8988T (cell line): Measurements from ENCODE around the gene MAGI1.
"Not testable (repeated sequence)": the region's sequence is repeated elsewhere in the genome, so short reads cannot be mapped to it uniquely, and the experiment has no call there.

ENCODE experiments used
- DNase-seq: peaks from one replicate; pipeline ENCODE4 v3.0.0; 2011

MAGI1 gene

DNA sequence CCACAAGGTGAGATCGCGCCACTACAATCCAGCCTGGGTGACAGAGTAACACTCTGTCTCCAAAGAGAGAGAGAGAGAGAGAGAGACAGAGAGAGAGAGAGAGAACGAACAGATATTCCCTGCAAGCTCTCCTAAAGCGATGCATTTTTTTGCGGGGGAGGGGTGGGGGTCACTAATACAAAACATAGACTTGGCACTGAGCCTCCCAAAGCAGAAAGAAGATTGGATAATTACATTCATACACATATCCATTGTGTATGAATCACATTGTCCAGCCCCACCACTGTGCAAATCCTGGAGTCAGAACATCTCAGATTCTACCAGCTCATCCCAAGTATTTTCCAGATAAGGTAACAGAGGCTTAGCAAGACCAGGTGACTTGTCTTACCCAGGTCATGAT, 459.9 kb downstream of the MAGI1 start:
- no peak for DNase-seq

DNA sequence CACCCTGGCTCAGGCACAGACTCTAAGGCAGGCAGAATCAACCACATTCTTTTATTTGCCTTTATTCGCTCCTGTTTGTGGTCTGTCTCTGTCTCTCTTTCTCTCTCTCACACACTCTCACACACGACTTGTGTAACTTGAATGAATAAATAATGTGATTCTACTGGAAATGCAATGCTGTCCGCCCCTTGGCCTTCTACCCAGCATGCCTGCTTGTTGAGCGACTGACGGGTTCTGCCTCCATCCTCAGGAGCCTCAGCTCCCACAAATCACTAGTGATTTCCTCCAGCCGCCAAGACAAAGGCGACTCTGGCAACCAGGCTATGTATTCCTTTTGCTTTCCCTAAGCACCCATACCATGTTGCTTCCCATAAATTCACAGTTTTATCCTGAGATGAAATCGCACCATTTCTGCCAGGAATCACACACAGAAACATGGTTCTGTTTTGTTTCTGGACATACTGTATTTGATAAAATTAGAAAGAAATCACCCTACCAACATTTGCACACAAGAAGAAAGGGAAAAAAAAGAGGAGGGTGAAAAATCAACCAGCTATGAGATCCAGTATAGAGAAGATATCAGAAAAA, 460.8 kb downstream of the MAGI1 start:
- no peak for DNase-seq

DNA sequence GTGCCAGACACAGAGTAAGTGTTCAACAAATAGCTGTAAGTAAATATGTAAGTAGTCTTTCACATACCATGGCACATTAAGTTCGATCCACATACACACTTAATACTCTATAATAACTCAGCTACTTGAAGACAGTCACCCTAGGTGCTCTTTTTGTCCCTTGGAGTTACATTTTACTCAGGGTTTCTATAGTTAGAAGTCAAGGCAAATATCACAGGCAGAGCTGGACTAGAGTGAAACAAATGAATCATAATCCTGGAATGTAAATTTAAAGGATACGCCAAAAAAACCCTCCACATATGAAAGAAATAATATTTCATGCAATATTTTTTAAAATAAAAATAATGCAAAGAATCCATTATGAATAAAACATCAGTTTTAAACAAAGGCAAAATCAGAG, 461.8 kb downstream of the MAGI1 start:
- no peak for DNase-seq

DNA sequence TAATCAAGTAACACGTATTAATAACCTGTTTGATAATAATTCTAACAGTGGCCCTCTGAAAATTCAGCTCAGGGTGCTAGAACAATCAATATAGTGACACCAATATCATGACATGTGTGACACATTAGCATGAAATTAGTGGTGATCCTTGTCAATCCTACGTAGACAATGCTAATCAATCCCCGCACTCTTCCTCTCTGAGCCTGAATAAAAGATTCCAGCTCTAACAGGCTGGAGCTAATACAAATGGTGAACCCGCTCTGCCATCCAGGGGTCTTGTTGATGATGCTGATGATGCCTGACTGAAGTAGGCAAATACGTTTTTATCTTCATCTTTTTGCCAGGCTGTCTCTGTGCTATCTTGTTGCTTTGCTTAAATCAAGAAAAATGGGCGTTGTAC, 462.5 kb downstream of the MAGI1 start:
- no peak for DNase-seq

DNA sequence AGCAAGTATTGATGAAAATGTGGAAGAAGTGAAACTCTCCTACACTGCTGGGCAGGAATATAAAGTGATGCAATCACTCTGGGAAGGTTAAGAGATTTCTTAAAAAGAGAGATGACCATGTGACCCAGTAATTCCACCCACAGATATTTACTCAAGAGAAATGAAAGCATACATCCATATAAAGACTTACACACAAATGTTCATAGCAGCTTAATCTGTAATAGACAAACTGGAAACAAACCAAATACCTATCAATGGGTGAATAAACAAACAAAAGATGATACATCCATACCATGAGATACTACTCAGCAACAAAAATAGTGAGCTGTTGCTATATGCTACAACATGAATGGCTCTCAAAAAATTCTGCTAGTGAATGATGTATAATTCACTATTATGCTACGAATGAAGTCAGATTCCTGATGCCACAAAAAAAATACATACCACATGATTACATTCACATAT, 463.3 kb downstream of the MAGI1 start:
- DNase-seq = no peak

DNA sequence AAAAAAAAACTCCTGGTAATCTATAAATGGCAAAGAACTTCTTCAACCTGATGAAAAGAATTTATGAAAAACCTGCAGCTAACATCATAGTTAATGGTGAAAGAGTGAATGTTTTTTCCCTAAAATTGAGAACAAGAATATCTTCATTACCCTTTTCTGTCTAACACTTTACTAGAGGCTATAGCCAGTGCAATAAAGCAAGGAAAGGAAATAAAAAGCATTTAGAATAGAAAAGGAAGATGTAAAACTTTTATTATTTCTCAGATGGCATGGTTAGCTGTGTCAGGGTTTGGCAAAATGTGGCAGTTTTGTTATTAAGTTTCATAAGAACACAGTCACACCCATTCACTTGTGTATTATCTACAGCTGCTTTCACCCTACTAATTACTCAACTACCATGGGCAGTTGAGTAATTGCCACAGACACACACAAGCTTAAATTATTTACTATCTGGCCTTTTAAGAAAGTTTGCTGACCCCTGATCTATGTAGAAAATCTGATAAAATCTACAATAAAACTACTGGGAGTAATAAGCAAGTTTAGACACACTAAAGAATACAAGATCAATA, 465.1 kb downstream of the MAGI1 start:
- no peak for DNase-seq

DNA sequence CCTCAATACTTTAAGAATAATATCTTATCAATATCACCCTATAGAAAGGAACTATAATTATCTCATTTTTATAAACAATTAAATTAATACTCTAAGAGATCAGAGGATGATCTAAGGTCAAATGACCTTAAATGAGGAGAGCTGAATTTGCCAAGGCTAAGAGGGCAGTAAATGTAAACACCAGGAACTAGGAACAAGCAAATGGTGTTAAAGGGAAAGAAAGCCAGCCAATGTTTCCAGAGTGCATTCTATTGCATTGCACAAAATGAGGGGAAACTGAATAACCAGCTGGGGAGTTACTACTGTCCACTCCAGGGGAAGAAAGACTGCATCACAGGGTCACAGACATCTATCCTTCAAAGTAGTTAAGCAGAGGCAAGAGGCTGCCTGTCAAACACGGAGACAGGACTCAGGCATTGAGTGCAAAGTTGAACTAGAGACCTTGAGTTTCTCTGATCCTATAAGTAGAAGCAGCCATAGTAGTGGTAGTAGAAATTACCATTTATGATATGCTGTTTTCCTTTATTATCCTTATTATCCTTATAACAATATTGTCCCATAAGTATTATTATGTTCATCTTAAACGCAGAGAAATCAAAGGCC, 466.4 kb downstream of the MAGI1 start:
- DNase-seq = no peak

DNA sequence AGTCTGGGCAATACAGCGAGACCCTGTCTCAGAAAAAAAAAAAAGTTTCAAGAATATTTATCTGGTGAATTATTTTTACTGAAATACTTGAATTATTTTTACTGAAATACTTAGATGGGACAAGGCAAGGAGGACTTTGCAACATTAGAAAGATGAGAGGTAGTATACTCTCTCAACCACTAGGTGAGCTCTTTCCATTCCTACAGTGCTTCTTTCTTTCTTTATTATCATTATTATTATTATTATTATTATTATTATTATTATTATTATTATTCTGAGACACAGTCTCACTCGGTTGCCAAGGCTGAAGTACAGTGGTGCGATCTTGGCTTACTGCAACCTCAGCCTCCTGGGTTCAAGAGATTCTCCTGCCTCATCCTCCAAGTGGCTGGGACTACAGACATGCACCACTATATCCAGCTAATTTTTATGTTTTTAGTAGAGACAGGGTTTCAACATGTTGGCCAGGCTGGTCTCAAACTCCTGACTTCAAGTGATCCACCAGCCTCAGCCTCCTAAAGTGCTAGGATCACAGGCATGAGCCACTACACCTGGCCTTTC, 468.8 kb downstream of the MAGI1 start:
- no peak for DNase-seq

DNA sequence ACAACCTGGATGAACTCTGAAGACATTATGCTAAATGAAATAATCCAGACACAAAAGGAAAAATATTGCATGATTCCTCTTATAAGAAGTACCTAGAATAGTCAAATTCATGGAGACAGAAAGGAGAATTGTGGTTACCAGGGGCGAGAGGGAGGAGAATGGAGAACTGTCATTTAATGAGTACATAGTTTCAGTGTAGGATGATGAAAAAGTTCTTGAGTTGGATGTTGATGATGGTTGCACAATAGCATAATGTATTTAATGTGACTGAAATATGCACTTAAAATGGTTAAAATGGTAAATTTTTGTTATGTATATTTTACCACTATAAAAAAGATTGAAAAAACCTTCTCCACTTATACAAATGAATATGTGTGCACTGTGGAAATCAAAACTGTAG, 469.6 kb downstream of the MAGI1 start:
- DNase-seq = no peak

DNA sequence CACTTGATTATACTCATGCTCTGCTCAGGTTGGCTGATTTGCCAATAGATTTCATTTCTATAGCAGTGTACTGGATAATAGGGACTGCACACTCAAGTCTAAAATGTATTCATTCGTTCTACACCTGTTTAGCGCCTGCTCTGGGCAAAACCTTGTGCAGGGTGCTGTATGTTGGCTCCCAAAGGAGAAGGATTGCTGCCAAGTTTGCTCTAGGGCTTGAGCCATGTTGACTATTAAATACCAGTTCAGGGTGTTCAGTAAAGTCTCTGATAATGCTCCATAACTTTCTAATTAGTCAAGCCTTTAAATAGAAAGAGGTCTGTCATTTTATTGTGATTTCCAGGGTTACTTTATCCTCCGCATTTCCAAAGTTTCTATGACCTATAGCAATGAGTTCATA, 470.2 kb downstream of the MAGI1 start:
- no peak for DNase-seq

DNA sequence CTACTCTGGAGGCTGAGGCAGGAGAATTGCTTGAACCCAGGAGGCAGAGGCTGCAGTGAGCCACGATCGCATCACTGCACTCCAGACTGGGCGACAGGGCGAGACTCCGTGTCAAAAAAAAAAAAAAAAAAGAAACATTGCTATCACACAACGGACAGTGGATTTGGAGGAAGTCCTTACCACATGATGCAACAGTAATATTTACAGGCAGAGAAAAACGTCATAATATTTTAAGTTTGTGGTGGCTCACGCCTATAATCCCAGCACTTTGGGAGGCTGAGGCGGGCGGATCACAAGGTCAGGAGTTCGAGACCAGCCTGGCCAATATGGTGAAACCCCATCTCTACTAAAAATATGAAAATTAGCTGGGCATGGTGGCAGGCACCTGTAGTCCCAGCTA, 473.0 kb downstream of the MAGI1 start:
- not testable (repeated sequence) for DNase-seq

DNA sequence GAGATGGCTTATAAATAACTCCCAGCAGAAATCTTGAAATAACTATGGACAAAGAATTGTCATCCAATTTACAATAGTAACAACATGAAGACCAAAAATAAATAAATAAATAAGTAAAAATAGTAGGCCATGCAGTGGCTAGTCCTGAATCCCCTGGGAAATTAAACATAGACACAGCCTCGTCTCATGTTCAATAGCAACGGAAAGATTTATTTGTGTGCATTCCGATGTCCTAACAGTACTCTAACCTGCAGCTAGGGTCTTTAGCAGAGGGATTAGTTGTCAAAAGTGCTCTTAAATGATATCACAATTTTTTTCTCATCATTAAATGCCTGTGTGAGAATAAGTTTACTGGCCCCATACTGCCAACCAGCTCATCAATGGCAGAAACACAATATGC, 474.2 kb downstream of the MAGI1 start:
- DNase-seq = no peak

DNA sequence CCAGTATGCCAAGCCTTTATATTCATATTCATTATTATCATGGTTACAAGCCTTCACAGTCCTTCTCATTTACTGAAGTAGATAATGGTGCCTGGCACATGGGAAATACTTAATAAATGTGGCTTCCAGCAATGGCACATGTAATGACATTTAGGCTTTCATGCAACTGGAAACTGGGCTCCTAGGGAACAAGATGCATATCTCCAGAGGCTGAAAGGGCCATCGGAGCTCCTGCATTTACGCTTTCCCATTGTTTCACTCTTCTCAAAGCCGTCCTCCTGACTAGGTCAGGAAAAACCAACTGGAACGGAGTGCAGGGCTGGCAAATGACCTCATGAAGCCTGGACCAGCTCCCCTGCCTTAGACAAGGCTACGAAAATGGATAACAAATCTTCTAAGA, 474.9 kb downstream of the MAGI1 start:
- no peak for DNase-seq

DNA sequence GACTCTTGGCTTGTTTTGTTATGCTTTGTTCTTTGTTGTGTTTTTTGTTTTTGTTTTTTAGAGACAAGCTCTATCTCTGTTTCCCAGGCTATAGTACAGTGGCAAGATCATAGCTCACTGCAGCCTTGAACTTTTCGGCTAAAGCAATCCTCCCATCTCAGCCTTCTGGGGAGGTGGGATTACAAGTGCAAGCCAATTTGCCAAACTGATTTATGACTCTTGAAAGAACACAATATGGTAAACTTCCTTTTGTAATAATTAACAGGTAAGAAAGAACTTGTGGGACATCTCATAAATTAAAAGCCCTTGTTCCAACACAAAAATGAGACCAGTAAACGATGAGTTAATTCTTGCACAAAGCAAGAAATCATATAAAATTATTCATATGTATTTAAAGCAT, 476.3 kb downstream of the MAGI1 start:
- no peak for DNase-seq

DNA sequence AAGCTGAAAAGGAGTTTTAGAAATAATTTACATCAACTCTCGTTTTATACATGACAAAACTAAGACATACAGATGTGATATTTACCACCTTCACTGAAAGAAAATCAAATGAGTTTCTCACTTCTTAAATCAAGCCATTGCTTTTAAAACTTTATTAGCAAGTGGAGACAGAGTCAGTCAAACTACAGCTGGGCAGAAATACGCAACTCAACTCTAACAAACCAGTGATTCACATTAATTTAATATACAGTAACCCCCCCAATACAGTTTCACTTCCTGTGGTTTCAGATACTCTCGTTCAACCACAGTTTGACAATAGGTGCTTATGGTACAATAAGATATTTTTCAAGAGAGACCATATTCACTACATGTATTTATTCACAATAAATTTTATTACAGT, 477.1 kb downstream of the MAGI1 start:
- no peak for DNase-seq

DNA sequence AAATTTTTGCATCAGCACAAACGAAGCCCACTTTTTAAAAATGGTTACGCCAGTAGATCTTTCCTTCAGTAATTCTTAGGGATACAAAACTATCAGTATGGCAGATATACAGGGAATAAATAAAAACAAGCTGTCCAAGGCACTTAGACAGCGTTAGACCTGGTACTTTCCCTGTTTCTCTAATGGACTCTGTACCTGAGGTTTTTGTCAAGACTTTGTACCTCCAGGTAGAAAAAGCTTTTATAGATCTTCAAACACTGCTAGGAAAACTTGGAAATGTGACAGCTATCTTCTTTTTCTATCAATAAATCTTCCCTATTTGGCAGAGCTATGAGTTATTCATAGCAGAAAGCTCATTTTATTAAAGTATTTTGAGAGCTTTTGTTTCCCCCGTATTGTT, 477.8 kb downstream of the MAGI1 start:
- no peak for DNase-seq

DNA sequence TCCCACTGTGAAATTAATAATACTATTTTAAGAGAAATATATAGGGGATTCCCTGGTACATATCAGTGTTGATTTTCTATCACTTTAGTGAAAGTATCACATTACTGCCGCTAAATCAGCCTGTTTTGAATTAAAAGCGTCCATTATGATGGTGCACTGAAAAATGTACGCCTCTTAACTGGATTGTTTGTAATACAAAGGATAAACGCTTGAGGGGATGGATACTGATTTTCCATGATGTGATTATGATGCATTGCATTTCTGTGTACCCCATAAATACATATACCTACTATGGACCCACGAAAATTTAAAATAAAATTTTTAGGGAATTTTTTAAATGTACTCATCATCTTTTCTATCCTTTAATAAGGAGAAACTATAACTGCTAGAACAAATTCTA, 478.6 kb downstream of the MAGI1 start:
- DNase-seq = no peak

DNA sequence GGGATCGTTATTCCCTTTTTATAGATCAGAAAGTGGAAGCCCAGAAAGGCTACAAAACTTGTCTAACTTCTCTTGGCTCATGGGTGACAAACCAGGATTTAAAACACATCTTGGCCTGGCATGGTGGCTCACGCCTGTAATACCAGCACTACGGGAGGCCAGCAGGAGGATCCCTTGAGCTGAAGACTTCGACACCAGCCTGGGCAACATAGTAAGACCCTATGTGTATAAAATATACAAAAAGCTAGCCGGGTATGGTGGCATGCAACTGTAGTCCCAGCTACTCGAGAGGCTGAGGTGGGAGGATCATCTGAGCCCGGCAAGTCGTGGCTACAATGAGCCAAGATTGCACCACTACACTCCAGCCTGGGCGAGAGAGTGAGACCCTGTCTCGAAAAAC, 479.1 kb downstream of the MAGI1 start:
- DNase-seq = no peak

DNA sequence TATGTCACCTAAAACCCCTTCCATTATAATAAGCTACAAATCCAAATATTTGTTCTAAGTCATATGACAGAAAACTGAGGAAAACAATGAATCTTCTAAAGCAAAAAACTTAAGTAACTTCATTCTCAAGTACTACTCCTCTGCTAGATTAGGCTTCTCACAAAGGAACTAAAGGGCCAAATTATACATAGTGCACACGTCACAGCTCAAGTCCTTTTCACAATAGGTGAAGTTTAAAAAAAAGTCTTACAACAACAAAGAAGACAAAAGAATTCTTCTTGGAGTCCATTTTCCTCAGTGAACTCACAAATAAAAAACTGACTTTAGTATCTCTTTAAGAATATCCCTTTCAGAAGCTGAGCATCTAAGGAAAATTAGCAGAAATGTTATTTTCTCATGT, 479.9 kb downstream of the MAGI1 start:
- DNase-seq = no peak

DNA sequence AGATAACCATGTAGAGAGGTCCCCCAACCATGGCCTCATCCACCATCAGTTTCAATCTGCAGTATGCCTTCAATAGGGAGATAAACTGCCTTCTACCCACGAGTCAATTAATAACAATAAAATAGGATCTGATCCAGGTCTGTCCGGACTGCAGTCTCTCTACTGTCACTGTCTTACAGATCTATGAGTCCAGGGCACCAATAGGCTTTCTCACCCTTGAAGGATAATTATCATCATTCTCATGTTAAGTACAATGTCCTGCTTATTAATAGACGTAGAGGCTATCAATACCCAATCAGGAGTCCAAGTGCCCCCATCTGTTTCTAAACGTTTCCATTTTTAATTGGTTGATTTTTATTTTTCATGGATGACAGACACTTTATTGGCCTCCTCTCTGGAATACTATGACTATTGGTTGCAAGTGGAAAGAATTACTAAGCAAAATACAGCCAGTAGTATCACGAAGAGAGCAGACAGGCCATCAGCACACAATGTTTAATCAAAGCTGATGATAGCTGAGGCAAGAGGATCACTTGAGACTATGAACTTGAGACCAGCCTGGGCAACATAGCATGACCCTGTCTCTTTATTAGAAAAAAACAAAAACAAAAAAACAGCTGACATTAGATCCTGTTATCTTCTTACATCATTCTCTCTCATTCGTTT, 480.7 kb downstream of the MAGI1 start:
- DNase-seq = no peak

DNA sequence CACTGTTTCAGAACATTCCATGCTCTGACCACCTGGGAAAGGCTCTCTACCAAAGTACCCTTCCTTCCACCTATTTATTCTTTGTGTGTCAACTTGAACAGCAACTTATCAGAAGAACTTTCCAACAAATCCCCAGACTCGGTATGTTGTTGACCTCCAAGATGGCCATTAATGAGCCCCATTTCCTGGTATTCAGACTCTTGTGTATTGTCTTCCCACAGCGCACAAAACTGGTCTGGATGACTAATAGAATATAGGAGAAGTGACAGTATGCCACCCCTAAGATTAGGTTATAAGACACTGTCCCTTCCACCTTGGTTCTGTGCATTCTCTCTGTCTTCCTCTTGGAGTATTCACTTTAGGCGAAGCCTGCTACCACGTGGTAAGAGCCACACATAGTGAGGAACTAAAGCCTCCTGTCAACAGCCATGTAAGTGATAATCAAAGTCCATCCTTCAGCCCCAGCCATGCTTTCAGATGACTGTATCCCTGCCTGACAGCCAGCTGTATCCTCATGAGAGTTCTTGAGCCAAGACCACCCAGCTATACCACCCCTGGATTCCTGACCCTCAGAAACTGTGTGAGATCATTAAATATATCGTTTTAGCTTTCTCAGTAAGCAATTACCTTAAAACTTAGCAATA, 481.7 kb downstream of the MAGI1 start:
- DNase-seq = no peak

DNA sequence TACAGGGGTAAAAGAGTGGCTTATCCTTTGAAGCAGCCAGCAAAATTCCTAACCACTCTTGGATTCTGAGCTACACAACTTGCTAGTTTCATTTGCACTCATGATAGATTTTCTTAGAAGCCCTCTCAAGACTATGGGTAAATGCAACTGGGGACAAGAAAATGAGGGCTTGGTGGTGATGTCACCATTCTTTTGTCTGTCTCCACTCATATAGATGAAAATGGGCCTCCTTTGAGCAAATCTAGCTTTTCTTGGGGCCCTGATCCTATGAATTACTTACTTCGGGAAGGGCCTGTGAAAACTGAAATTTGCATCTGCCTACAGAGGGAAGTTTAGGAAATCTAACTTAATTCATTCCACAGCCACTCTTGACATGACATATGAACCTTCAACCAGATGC, 486.3 kb downstream of the MAGI1 start:
- DNase-seq = no peak

DNA sequence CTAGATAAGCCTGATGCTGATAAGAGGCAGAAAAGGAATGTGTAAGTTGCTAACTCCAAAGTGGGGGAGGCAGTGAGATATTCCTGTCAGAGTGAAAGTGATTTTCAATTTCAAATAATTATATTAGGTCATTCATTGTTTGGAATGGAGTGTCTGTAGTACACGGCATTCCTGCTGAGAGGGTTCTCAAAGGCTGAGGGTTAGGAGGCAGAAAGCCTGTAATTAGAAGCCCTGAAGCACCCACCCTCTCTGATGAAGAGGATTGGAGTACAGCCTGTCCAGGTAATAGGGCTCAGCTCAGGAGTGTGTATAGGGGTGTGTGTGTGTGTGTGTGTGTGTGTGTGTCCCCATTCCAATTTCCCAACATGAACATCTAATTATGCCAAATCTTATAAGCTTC, 486.8 kb downstream of the MAGI1 start:
- no peak for DNase-seq

DNA sequence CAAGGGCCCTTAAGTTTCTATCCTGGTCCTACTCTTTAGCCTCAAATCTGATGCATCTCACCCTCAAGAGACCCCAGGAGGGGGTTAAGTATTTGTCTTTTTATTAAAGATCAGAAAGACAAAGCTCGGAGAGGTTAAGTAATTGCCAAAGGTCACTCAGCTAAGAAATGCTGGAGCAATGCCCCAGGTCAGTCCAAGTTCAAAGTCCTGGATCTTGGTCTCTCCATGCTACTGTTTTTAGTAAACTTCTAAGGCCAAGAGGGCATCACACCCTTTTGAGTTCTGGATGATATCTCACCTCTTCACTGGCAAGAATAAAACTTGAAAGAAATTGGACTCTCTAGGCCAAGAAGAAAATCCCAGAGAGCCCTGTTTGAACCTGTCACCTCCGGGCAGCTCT, 488.6 kb downstream of the MAGI1 start:
- no peak for DNase-seq
